Lower lobe of right lung (tissue), 2 donors: ENCODE data around the gene EYA4. TPM values are rescaled to one million over a fixed set of nuclear protein-coding genes. Genes with fewer than 3 reads are reported as not detected.

Experiments
- ATAC-seq, 2 donors: fragments of 200-7000 bp; cut with Tn5 transposase; one replicate each; pipeline ENCODE4 v1.9.1; 2020 to 2022; ENCODE audit warnings: mild to moderate bottlenecking in 2 of 2, moderate library complexity in 2 of 2
- DNase-seq: peaks from one replicate; pipeline ENCODE4 v3.0.0-alpha.2; 2020
- H3K27ac ChIP-seq: fragments of 200-600 bp; one replicate; pipeline ENCODE4 v1.8.0; 2022
- H3K27me3 ChIP-seq: fragments of 200-600 bp; one replicate; pipeline ENCODE4 v1.8.0; 2022; ENCODE audit warnings: low read depth
- H3K36me3 ChIP-seq: fragments of 200-600 bp; one replicate; pipeline ENCODE4 v1.8.0; 2022; ENCODE audit warnings: mild to moderate bottlenecking
- H3K4me1 ChIP-seq: fragments of 200-600 bp; one replicate; pipeline ENCODE4 v1.8.0; 2022
- H3K4me3 ChIP-seq: fragments of 200-600 bp; one replicate; pipeline ENCODE4 v1.8.0; 2022; ENCODE audit warnings: mild to moderate bottlenecking
- H3K9me3 ChIP-seq: fragments of 200-600 bp; one replicate; pipeline ENCODE4 v1.8.0; 2022
- intact Hi-C: fragments of 100-400 bp; cut with DNase I; formaldehyde crosslinking; loops from one replicate; pipeline ENCODE4 v1.11.0; 2022
- total RNA-seq: library from RNA; stranded (reverse); fragmentation: NEBNext Ultra II Directional; extraction: Animal tissue kit (Norgen Biotek cat#: 25700); gene quantifications from one replicate; pipeline ENCODE4 v1.2.1, GENCODE V29; 2021
- TF ChIP-seq, protein P1 (sequence below): fragments of 200-600 bp; IDR thresholded peaks from one replicate; pipeline ENCODE4 v1.8.0; 2022; ENCODE audit warnings: antibody characterized with exemption, mild to moderate bottlenecking
- donor health status: DM: no; HTN: yes; CAD: no; lungs with severe emphysema.

The EYA4 gene
- total RNA-seq, 1 donor from 2014 or later = 2.6 TPM

DNA sequence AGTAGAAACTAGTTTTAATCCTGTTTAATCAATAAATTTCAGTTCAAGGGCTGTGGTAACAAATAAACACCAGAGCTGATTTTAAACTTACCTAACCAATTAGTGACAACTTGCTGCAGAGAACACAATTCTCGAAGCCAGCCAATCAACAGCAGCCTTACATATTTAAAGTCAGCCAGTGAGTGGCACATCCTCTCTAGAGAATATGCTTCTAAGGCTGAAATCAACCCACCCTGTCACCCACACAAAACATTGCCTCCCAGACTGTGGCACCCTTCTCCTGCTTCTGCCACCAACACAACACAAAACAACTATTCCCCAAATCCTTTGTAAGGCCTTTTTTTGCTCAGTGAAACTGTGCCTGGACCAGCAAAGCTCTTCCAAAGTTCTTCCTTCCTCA lies 306.0 kb downstream of the EYA4 start:
- ATAC-seq (no peak), DNase-seq (no peak)
- H3K4me1 ChIP-seq = peaks cover 14% of the 10 kb centered on the region
- intact Hi-C loops = no loop called here
- no peaks in the 10 kb centered on the region for H3K27me3 ChIP-seq
- no peak overlapping the region for H3K4me3 ChIP-seq
- TF ChIP-seq, protein P1, sequence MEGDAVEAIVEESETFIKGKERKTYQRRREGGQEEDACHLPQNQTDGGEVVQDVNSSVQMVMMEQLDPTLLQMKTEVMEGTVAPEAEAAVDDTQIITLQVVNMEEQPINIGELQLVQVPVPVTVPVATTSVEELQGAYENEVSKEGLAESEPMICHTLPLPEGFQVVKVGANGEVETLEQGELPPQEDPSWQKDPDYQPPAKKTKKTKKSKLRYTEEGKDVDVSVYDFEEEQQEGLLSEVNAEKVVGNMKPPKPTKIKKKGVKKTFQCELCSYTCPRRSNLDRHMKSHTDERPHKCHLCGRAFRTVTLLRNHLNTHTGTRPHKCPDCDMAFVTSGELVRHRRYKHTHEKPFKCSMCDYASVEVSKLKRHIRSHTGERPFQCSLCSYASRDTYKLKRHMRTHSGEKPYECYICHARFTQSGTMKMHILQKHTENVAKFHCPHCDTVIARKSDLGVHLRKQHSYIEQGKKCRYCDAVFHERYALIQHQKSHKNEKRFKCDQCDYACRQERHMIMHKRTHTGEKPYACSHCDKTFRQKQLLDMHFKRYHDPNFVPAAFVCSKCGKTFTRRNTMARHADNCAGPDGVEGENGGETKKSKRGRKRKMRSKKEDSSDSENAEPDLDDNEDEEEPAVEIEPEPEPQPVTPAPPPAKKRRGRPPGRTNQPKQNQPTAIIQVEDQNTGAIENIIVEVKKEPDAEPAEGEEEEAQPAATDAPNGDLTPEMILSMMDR = no peak
- no peaks in the 10 kb centered on the region for H3K36me3 ChIP-seq
- H3K9me3 ChIP-seq = no peaks in the 10 kb centered on the region
- no peak overlapping the region for H3K27ac ChIP-seq

DNA sequence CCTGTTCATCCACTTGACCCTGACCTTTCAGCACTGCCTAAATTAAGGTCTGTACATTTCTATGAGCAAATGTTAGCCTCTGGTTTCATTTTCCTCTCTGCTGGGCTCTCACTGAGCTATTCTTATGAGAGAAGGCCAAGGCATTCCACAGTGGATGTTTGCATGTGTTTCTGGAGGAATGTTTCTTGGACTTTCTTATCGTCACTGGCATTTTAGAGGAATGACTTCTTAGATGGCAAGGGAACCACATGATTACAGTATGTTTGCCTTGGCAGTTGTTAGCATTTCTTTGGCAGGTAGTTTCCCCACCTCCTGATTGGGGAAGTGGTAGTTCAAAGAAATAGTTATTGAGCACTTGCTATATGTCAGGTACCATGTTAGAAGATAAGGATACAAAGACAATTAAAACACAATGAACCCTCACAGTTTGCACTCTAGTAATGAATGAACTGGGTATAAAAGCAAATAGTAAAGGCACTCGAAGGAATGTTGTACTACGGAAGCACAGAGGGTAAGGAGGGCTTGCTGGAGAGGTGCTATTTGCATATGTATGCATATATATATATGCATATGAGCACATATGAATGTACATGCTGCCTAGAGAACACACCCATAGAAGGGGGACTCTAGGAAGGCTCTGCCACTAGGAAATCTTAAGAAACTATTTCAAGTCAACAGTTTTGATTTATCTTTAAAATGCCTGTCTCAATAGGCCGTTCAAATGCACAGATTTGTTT lies 307.4 kb downstream of the EYA4 start:
- peak; percentile 78 to 82 for ATAC-seq
- intact Hi-C loops = no loop called here
- H3K27me3 ChIP-seq = no peaks in the 10 kb centered on the region
- no peak overlapping the region for H3K27ac ChIP-seq
- DNase-seq = no peak
- H3K4me1 ChIP-seq = peaks cover 14% of the 10 kb centered on the region
- H3K36me3 ChIP-seq = no peaks in the 10 kb centered on the region
- no peak overlapping the region for H3K4me3 ChIP-seq
- no peaks in the 10 kb centered on the region for H3K9me3 ChIP-seq
- TF ChIP-seq, protein P1 = no peak

- ATAC-seq = no peak
- TF ChIP-seq, protein P1 = no peak
- intact Hi-C loops = no loop called here
These were observed 308.2 kb downstream of the EYA4 start for GRCh38 chr6:133549371-133549801.

GRCh38 chr6:133550026-133550425 lies 308.9 kb downstream of the EYA4 start:
- TF ChIP-seq, protein P1 = no peak
- intact Hi-C loops = no loop called here
- DNase-seq = no peak
- peaks cover 14% of the 10 kb centered on the region for H3K4me1 ChIP-seq
- H3K27me3 ChIP-seq = no peaks in the 10 kb centered on the region
- H3K36me3 ChIP-seq = no peaks in the 10 kb centered on the region
- H3K9me3 ChIP-seq = no peaks in the 10 kb centered on the region
- no peak overlapping the region for H3K4me3 ChIP-seq
- no peak overlapping the region for H3K27ac ChIP-seq
- ATAC-seq = no peak

More at GRCh38 chr6:133549371-133549801, 308.2 kb downstream of the EYA4 start:
- Histone ChIP-seq H3K9me3 (no peaks in the 10 kb centered on the region), H3K4me3 (no peak overlapping the region), H3K4me1 (peaks cover 14% of the 10 kb centered on the region), H3K27me3 (no peaks in the 10 kb centered on the region), H3K36me3 (no peaks in the 10 kb centered on the region), H3K27ac (no peak overlapping the region)
- DNase-seq = no peak

GRCh38 chr6:133551436-133551835 lies 310.3 kb downstream of the EYA4 start:
- ATAC-seq (no peak), DNase-seq (no peak)
- TF ChIP-seq, protein P1 = no peak
- H3K4me1 ChIP-seq = peaks cover 14% of the 10 kb centered on the region
- intact Hi-C loops = no loop called here
- no peaks in the 10 kb centered on the region for H3K36me3 ChIP-seq
- H3K9me3 ChIP-seq = no peaks in the 10 kb centered on the region
- no peak overlapping the region for H3K4me3 ChIP-seq
- H3K27ac ChIP-seq = no peak overlapping the region
- no peaks in the 10 kb centered on the region for H3K27me3 ChIP-seq
